NCI-H1930 (cell line): ENCODE measurements around the gene SMIM22.
A peak's percentile ranks its signal among the peaks of the same experiment; 100 is the strongest.

Experiments used
- DNase-seq, 2 experiments: peaks; one replicate each; lab custom pipeline; 2025; lab: John Stamatoyannopoulos, UW

The SMIM22 gene, protein sequence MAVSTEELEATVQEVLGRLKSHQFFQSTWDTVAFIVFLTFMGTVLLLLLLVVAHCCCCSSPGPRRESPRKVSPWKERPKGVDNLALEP

DNA sequence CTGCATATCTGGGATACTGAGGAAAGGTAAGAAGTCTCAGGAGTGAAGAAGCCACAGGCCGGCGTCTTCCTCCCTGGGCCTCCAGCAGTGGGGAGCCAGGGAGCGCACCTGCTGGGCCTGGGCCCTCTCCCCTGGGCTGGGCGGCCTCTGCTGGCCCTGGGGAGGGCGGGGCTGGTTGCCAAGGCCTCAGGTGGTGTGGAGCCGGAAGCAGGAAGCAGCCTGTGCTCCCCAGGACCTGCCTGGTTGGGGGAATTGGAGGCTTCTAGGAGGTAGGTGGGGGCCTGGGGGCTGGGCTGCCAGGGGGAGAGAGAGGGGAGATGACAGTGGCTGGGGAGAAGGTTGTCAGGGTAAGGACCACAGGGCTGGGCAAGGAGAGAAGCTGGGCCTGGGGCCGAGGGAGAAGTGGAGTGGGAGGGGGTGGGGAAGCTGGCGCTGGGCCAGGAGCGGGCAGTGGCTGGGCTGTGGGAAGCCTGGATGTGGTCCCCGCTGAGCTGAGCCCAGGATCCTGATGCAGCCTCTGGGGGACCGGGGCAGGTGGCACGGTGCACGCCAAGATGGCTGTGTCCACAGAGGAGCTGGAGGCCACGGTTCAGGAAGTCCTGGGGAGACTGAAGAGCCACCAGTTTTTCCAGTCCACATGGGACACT is at the start of gene SMIM22:
TSS of gene SMIM22 (plus strand) at position 189 of the 647 bp plus-strand sequence. CDS start at position 555, 366 bp downstream.
- no peak for DNase-seq

DNA sequence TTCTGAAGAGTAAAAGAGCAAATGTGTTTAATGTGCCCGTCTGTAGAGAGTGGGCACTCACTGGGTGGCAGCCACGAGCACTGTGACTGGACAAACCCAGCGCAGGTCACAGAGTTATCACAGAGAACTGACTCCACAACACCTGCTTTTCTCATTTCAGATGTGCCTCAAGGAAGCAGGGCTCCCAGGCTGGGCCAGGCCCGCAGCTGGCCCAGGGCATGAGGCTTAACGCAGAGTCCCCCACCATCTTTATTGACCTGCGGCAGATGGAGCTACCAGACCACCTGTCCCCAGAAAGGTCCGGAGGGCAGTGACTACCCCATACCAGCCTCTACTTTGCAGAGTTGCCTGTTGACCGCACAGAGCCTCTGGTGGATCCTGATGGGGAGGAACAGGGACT is 49.0 kb upstream of the SMIM22 start:
- DNase-seq = no peak

DNA sequence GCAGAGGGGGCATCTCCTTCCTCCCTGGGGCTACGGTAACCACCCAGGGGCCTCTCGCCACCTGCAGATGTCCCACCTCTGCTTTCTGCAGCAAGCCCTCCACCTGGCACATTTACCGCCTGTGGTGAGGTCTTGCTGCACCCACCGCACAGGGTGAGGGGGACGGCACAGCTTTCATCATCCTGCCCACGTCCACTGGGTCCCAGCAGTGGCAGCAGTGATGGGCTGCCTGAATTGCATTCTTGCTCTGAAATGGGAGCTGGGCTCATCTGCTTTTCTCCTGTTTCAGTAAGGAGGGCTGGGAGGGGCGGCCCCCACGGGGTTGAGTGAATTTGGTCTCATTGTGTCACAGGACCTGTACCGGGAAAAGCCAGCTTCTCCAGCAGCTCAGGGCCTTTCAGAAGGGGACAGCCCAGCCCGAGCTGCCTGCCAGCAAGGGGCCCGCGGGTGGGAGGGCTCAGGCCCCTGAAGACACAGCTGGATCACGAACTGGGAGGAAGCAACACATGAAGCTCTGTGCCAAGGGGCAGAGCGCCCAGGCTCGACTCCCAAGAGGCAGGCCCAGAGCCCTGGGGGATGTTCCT is 48.1 kb upstream of the SMIM22 start:
- no peak for DNase-seq

DNA sequence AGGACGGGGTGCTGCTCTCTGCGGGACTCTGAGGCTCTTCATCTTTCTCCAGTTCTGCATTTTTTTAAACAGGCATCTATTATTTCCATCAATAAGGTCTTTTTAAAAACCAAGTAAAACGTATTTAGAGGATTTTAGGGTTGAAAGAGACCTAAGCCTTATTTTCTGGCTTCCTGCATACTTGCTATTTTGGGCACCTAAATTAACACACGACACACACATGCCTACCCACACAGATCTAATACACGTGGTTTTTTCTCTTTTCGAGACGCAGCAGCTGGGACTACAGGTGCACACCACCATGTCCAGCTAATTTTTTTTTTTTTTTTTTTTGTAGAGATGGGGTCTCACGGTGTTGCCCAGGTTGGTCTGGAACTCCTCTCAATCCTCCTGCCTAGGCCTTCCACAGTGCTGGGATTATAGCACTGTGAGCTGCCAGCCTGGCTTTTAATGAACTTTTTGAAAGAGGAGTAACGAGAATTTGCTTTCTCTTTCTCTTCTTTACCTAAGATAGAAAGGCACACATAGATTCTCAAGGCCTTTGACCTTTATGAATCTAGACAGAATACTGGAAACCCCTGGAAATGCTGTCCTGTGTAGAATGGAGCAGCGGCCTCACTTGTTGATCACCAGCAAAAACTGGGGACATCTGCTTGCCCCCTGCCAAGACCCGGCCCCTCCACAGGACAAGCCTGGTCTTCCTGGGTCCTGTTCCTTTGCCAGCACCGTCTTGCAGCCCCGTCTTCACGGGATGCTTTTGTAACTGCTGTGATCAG is 47.1 kb upstream of the SMIM22 start:
- no peak for DNase-seq

DNA sequence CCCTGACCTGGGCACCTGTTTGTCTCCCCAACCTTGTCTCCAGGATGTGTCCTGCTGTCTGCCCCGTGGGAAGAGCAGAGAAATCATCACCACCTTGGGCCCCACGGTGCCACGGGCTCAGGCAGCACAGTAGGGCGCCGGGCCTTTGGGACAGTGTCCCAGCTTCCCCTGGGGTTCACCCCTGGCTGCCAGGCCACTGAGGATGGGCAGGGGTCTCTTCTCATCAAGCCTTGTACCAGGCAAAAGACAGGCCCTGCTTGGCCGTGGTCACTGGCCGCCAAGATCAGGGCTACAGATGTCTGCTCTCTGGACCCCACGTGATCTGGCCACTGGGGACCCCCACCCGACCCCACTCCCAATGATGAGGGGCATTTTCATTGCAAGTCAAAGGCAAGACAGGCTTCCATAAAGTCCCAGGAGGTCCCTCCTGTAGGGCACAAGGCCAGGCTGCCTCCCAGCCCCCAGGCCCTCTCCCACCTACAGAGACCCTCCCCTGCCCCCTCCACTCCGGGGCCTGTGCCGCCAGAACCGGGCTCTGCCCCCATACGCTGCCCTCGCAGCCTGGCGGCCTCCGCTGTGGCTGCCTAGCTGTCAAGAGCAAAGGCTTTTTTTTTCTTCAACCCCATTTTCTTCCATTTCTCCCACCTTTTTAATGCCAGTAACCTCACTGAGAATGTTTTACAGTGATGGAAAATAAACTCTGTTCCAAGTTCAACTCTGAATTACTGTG is 46.3 kb upstream of the SMIM22 start:
- no peak for DNase-seq

DNA sequence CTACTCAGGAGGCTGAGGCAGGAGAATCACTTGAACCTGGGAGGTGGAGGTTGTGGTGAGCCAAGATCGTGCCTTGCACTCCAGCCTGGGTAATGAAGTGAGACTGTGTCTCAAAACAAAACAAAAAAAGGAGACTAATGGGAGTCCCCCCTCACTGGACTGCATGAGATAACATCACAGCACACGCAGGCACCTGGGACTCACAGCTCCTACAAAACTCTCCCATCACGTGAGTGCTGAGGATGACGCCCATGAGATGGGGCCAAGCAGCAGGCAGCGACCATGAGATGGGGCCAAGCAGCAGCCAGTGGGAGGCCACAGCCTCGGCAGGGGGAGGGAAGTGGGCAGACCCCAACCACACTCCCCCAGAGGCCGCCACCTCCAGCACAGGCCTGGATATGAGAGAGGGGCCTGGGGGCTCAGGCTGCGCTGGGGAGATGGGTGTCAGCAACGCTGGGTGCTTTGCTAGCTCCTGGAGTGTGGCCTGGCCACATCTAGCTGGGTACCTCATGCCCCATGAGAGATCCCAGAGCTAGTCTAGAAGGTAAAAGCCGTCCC is 45.4 kb upstream of the SMIM22 start:
- DNase-seq = no peak

DNA sequence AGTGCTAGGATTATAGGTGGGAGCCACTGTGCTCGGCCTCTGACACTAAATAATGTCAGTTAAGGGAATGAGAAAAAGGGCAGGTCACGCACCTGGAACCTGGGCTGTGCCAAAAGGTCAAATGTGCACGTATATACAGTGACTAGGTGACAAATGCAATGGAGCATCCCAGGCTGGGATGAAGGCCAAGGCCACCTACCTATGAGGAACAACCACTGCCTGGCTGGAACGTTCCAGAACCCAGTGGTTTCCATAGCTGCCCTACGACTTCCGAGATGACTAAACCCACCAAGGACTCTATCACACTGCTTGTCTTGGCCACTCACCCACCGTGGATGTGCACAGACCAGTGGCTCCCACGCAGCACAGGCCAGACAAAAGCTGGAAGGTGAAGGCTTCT is 44.3 kb upstream of the SMIM22 start:
- no peak for DNase-seq

DNA sequence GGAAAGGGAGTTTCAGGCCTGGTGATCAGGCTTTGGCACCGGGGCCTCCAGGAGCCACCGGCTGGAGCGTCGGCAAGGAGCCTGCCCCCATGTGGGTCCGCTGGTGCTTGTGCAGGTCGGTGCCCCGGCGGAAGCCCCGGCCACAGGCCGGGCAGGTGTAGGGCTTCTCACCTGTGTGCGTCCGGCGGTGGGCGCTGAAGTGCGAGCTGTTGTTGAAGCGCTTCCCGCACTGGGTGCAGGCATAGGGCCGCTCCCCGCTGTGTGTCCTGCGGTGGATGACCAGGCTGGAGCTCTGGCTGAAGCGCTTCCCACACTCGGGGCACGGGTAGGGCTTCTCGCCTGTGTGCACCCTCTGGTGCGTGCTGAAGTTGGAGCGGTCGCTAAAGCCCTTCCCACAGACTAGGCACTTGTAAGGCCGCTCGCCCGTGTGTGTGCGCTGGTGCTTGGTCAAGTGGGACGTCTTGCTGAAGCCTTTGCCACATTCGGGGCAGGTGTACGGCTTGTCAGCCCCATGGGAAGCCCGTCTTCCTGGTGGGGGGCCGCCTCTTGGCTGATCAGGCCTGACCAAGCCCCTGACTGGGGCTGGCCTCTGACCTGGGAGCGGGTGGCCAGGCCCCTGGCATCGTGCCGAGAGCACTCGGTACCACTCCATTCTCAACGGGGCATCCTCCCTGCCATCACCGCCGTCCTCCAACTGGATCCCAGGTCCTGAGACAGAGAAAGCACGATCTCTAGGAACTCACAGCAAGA is 42.6 kb upstream of the SMIM22 start:
- no peak for DNase-seq

DNA sequence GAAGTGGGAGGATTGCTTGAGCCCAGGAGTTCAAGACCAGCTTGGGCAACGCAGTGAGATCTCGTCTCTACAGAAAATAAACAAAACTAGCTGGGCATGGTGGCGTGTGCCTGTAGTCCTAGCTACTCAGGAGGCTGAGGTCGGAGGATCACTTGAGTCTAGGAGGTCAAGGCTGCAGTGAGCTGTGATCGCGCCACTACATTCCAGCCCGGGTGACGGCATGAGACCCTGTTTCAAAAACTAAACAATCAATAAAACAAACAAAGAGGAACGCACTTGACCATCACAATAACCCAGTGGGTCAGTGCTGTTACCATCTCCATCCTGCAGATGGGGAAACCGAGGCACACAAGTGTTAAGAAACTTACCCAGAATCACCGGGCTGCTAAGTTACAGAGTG is 41.9 kb upstream of the SMIM22 start:
- no peak for DNase-seq

DNA sequence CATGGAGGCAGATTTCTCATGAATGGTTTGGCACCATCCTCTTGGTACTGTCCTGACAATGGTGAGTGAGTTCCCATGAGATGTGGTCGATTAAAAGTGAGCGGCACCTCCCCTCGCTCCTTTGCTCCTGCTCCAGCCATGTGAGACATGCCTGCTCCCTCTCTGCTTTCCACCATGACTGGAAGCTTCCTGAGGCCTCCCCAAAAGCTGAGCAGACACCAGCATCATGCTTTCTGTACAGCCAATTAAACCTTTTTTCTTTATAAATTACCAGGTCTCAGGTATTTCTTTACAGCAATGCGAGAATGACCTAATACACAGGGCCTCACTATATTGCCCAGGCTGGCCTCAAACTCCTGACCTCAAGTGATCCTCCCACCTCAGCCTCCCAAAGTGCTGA is 40.3 kb upstream of the SMIM22 start:
- DNase-seq = no peak

DNA sequence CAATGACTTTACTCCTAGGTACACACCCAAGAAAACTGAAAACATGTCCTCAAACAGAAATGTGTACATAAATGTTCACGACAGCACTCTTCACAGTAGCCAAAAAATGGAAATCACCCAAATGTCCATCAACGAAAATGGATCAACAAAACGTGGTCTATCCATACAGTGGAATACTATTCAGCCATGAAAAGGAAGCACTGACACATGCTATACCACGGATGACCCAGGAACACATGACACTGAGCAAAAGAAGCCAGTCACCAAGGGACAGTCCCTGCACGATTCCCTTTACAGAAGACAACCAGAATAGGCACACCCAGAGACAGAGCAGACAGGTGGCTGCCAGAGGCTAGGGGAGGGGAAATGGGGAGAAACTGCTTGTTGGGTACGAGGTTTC is 39.5 kb upstream of the SMIM22 start:
- no peak for DNase-seq

DNA sequence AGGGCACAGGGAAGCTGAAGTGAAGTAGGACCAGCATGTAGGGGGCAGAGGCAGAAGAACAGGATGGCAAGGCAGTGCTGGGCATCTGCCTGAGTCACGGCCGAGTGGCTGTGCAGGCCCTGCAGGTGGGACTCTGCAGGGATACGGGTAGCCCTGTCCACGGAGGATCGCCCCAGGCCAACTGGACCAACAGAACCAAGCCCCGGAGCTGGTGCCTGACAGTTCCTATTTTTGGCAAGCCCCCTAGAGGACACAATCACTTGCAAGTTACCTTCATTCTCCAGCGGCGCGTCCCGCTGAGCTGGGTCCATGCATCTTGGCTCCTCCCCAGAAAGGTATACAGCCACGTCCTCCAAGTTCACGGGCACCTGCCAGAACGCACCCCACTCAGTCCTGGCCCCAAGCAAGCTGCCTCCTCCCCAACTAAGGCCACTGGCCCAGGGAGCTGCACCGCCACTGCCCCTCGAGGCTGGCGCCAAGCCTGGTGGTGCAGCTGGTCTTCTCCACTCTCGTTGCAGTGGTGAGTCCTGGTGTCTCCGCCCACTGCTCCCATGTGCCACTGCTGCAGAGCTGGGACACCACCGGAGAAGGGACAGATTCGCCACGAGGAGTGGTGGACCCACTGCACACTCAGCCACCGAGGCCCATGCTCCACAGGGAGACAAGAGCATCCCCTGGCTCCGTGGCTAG is 34.8 kb upstream of the SMIM22 start:
- no peak for DNase-seq

DNA sequence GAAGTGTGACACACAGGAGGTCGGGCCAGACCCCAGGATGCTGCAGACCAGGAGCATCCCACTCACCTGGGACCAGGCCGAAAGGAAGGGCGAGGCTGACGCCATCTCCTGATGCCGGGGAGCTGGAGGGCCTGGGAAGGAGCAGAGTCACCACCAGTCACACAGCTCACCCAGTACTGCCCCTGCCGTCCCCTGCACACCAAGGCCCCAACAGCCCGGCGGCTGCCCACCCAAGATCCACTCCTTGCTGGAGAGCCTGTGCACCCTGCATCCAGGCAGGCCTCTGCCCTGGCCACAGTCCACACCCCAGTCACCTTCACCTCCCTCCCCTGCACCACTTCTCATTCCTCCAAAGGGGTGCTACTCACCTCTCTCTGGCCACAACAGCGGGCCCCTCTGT is 33.0 kb upstream of the SMIM22 start:
- no peak for DNase-seq

DNA sequence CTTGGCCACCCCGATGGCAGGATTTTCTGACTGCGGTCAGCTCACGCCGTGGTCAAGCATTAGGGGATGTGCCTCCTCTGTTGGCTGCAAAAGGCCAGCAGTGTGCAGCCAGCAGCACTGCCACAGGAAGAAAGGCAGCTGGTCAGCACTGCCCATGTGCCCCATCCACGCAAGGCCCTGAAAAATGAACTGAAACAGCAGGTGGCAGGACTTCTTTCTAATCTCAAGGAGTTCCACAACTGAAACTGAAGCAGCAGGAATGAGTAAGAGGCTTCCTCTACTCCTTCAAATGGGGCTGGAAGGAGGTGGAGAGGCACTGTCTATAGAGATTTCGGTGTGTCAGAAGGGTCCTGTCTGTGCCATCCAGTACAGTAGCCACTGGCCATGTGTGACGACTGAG is 31.4 kb upstream of the SMIM22 start:
- DNase-seq = no peak

DNA sequence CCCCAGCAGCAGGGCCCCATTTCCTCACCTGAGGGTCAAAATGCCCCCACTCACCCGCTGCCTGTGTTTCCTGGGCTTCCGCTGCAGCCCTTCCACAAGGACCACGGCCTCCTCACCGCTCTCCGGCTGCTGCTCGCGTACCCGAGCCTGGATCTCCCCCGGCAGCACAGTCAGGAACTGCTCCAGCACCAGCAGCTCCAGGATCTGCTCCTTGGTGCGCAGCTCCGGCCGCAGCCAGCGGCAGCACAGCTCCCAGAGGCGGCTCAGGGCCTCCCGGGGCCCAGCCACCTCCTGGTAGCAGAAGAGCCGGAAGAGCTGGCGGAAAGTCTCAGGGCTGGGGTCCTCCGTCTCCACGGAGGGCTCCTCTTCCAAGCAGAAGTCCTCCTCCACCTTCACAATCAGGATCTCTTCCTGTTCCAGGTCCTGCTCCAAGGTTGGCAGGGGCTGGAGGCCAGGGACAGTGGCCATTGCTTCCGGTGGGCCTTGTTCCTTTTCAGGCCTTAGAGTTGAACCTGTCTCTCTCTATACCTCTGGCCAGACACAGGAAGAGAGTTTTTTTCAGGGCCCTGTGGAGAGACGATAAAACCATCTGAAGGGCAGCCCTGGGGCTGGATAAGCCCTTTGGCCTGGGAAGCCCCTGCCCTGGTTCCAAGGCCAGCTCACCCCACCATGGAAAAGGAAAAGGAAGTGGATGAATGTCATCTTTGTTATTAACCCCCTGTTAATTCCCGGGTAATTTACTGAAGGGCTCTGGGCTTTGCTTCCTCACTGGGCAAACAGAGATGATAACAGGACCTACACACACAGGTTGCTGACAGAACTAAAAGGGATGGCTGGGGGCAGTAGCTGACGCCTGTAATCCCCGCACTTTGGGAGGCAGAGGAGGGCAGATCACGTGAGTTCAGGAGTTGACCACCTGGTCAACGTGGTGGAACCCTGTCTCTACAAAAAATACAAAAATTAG is 29.4 kb upstream of the SMIM22 start:
- DNase-seq = no peak

DNA sequence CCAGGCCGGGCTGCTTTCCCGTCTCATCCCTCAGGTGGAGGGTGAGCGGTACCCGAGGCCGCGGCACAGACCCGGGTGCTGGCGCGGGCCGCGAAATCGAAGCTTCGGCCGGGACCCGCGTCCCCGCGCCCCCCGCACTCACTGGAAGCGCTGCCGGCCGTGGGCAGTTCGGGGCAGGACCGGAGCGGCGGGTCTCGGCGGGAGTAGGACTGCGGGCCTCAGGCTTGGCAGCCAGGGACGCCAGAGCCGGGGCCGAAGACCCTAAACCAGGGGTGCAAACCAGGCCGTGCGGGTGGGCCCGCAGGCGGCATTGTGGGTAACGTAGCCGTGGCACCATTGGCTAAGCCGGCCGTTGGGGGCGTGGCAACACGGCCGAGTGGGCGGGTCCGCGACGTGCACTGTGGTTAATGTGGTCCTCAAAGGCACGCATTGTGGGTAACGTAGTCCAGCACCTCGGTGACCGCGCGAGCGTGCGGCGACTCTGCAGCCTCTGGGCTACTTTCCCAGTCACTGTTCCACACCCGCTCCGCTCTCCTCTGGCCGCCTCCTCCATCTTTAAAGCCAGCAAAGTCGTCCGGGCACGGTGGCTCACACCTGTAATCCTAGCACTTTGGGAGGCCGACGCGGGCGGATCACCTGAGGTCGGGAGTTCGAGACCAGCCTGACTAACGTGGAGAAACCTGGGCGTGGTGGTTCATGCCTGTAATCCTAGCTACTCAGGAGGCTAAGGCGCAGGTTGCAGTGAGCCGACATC is 28.1 kb upstream of the SMIM22 start, which contains the start of gene ZNF500:
TSS of gene ZNF500 (minus strand) at position 288 of the 754 bp plus-strand sequence. CDS start 1,184 bp downstream, outside the sequence.
- peak; percentile 94 to 98 for DNase-seq

DNA sequence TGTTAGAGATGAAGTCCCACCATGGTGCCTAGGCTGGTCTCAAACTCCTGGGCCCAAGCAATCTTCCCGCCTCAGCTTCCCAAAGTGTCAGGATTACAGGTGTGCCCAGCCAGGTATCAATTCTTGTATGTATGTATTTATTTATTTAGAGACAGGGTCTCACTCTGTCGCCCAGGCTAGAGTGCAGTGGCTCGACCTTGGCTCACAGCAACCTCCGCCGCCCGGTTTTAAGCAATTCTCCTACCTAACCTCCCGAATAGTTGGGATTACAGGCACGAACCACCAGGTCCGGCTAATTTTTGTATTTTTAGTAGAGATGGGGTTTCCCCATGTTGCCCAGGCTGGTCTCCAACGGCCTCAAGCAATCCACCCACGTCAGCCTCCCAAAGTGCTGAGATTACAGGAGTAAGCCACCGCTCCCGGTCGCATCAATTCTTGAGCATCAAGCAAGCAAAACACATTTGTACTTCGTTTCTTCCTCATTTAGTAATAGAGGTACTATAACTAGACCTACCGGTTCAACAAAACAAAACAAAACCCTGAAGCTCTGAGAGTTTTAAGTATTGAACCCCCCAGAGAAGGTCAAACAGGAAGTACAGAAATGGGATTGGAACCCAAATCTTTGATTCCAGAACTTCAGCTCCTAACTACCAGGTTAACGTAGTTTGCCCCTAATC is 27.2 kb upstream of the SMIM22 start:
- no peak for DNase-seq
